ENCODE results near the gene LGMN. TPM values are rescaled to one million over a fixed set of nuclear protein-coding genes. Genes with fewer than 3 reads are reported as not detected.

Gene LGMN
- polyA plus RNA-seq, 1 of the 3 experiments (the other 2 are of a cell fraction): 76.3 TPM

GRCh38 chr14:92679246-92679645 lies 69.2 kb downstream of the LGMN start:
- POLR2A ChIA-PET: no interaction called here
- Histone ChIP-seq H3K79me2 (ENCODE audit: insufficient read depth) (no peaks in the 10 kb centered on the region), H3K9me2 (no peaks in the 10 kb centered on the region), H3K9ac (no peak overlapping the region), H3K27me3 (ENCODE audit: insufficient read depth) (no peaks in the 10 kb centered on the region), H3K9me3 (no peaks in the 10 kb centered on the region), H3K36me3 (replicated peaks in 1 of 2; ENCODE audit: control insufficient read depth in 1 of 2, insufficient read depth in 2 of 2, low read length in 1 of 2) (peaks cover 0 to 2% of the 10 kb centered on the region in 2 experiments), H3F3A (replicated peaks; ENCODE audit: insufficient read depth) (peaks cover 4% of the 10 kb centered on the region), H3K4me2 (no peak overlapping the region), H3K27ac (ENCODE audit: low read depth in 2 of 2, low read length in 1 of 2) (no peak overlapping the region), H3K4me1 (ENCODE audit: control insufficient read depth in 1 of 2, insufficient read depth in 2 of 2, low read depth in 1 of 2, low read length in 1 of 2) (no peaks in the 10 kb centered on the region), H4K20me1 (ENCODE audit: insufficient read depth) (no peaks in the 10 kb centered on the region), H3K4me3 (ENCODE audit: low read depth in 2 of 2, low read length in 1 of 2) (no peak overlapping the region), H2AFZ (ENCODE audit: low read depth) (no peak overlapping the region)
- no peak for DNase-seq
- WGBS (ENCODE audit: low lambda C conversion rate): no CpG with 5 or more reads among the region's 4 CpGs
- TF ChIP-seq SIN3A (IDR thresholded peaks at IDR 0.05; ENCODE audit: borderline replicate concordance, low read depth, low read length) (no peak), SMC3 (IDR thresholded peaks at IDR 0.05; ENCODE audit: low read depth, low read length) (no peak)
- CTCF ChIA-PET: no interaction called here

GRCh38 chr14:92678766-92679165 lies 69.7 kb downstream of the LGMN start:
- CTCF ChIA-PET: interaction anchor here (2.9 kb wide), 1 partner anchor 8 kb away, joined by 25 read pairs; no protein-coding TSS in a partner anchor
- Histone ChIP-seq H3K9me3 (no peaks in the 10 kb centered on the region), H3K27ac (ENCODE audit: low read depth in 2 of 2, low read length in 1 of 2) (no peak overlapping the region), H3K9me2 (no peaks in the 10 kb centered on the region), H3K4me3 (ENCODE audit: low read depth in 2 of 2, low read length in 1 of 2) (no peak overlapping the region), H2AFZ (ENCODE audit: low read depth) (no peak overlapping the region), H3K79me2 (ENCODE audit: insufficient read depth) (no peaks in the 10 kb centered on the region), H3K4me2 (no peak overlapping the region), H3F3A (replicated peaks; ENCODE audit: insufficient read depth) (no peaks in the 10 kb centered on the region), H3K4me1 (ENCODE audit: control insufficient read depth in 1 of 2, insufficient read depth in 2 of 2, low read depth in 1 of 2, low read length in 1 of 2) (no peaks in the 10 kb centered on the region), H3K9ac (no peak overlapping the region), H3K27me3 (ENCODE audit: insufficient read depth) (no peaks in the 10 kb centered on the region), H4K20me1 (ENCODE audit: insufficient read depth) (no peaks in the 10 kb centered on the region), H3K36me3 (replicated peaks in 1 of 2; ENCODE audit: control insufficient read depth in 1 of 2, insufficient read depth in 2 of 2, low read length in 1 of 2) (peaks cover 0 to 2% of the 10 kb centered on the region in 2 experiments)
- no peak for TF ChIP-seq ELF1 (IDR thresholded peaks at IDR 0.05)
- TF ChIP-seq YY1 (IDR thresholded peaks at IDR 0.05; ENCODE audit: low read depth): no peak
- no peak for TF ChIP-seq CHD2 (IDR thresholded peaks at IDR 0.05; ENCODE audit: low read length, partially characterized antibody)
- TF ChIP-seq SIN3A (IDR thresholded peaks at IDR 0.05; ENCODE audit: borderline replicate concordance, low read depth, low read length): no peak
- TF ChIP-seq EZH2phosphoT487 (IDR thresholded peaks at IDR 0.05; ENCODE audit: borderline replicate concordance, low read depth): no peak
- TF ChIP-seq RAD21 (IDR thresholded peaks at IDR 0.05; ENCODE audit: low read length): no peak
- no peak for TF ChIP-seq SMC3 (IDR thresholded peaks at IDR 0.05; ENCODE audit: low read depth, low read length)
- no peak for TF ChIP-seq MXI1 (IDR thresholded peaks at IDR 0.05; ENCODE audit: low read depth, low read length)
- TF ChIP-seq NFIC (IDR thresholded peaks at IDR 0.05; ENCODE audit: borderline replicate concordance): no peak
- no peak for TF ChIP-seq FOSL2 (IDR thresholded peaks at IDR 0.05; ENCODE audit: borderline replicate concordance, low read depth)
- no peak for TF ChIP-seq JUND (IDR thresholded peaks at IDR 0.05)
- TF ChIP-seq NRF1 (IDR thresholded peaks at IDR 0.05; ENCODE audit: low read depth, low read length): no peak
- POLR2A ChIA-PET: no interaction called here
- DNase-seq: no peak
- 74% methylated on average over 5 of the region's 5 CpGs for WGBS (ENCODE audit: low lambda C conversion rate)

DNA sequence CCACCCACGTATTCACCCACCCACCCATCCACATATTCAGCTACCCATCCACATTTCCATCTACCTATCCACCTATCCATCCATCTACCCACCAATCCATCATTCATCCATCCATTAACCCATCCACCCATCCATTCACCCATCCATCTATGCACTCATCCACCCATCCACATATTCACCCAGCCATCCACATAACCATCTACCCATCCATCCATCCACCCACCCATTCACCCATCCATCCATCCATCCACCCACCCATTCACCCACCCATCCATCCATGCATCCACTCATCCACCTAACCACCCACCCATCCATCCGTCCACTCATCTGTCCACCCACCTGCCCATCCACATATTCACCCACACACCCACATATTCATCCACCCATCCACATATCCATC lies 70.5 kb downstream of the LGMN start:
- no peaks in the 10 kb centered on the region for H4K20me1 ChIP-seq (ENCODE audit: insufficient read depth)
- no peak overlapping the region for H3K4me2 ChIP-seq
- H3K4me3 ChIP-seq (ENCODE audit: low read depth in 2 of 2, low read length in 1 of 2): no peak overlapping the region
- H2AFZ ChIP-seq (ENCODE audit: low read depth): no peak overlapping the region
- H3K9ac ChIP-seq: no peak overlapping the region
- no peaks in the 10 kb centered on the region for H3K9me3 ChIP-seq
- POLR2A ChIA-PET: no interaction called here
- no peaks in the 10 kb centered on the region for H3F3A ChIP-seq (replicated peaks; ENCODE audit: insufficient read depth)
- CTCF ChIA-PET: interaction anchor here (2.9 kb wide), 1 partner anchor 9 kb away, joined by 25 read pairs; no protein-coding TSS in a partner anchor
- H3K27me3 ChIP-seq (ENCODE audit: insufficient read depth): no peaks in the 10 kb centered on the region
- H3K4me1 ChIP-seq (ENCODE audit: control insufficient read depth in 1 of 2, insufficient read depth in 2 of 2, low read depth in 1 of 2, low read length in 1 of 2): no peaks in the 10 kb centered on the region
- WGBS (ENCODE audit: low lambda C conversion rate): 62% methylated on average over 2 of the region's 2 CpGs
- H3K36me3 ChIP-seq (replicated peaks in 1 of 2; ENCODE audit: control insufficient read depth in 1 of 2, insufficient read depth in 2 of 2, low read length in 1 of 2): peaks cover 0 to 2% of the 10 kb centered on the region in 2 experiments
- DNase-seq: no peak
- no peaks in the 10 kb centered on the region for H3K9me2 ChIP-seq
- H3K27ac ChIP-seq (ENCODE audit: low read depth in 2 of 2, low read length in 1 of 2): no peak overlapping the region
- H3K79me2 ChIP-seq (ENCODE audit: insufficient read depth): no peaks in the 10 kb centered on the region
- TF ChIP-seq CHD2 (IDR thresholded peaks at IDR 0.05; ENCODE audit: low read length, partially characterized antibody) (no peak), RAD21 (IDR thresholded peaks at IDR 0.05; ENCODE audit: low read length) (no peak), TCF12 (IDR thresholded peaks at IDR 0.05) (no peak), NRF1 (IDR thresholded peaks at IDR 0.05; ENCODE audit: low read depth, low read length) (no peak), PBX3 (IDR thresholded peaks at IDR 0.05) (no peak), USF2 (IDR thresholded peaks at IDR 0.05; ENCODE audit: borderline replicate concordance, low read depth, low read length) (no peak), SMC3 (IDR thresholded peaks at IDR 0.05; ENCODE audit: low read depth, low read length) (no peak), MAX (IDR thresholded peaks at IDR 0.05; ENCODE audit: low read depth) (no peak), RCOR1 (IDR thresholded peaks at IDR 0.05; ENCODE audit: low read length) (no peak), GATA2 (CRISPR knock-in tag; IDR thresholded peaks at IDR 0.05) (no peak), IRF3 (IDR thresholded peaks at IDR 0.05; ENCODE audit: low read depth, low read length) (no peak), POLR2AphosphoS5 (IDR thresholded peaks at IDR 0.05; ENCODE audit: low read depth, low read length) (no peak), SIN3A (IDR thresholded peaks at IDR 0.05; ENCODE audit: borderline replicate concordance, low read depth, low read length) (no peak), YY1 (IDR thresholded peaks at IDR 0.05; ENCODE audit: low read depth) (no peak), EZH2phosphoT487 (IDR thresholded peaks at IDR 0.05; ENCODE audit: borderline replicate concordance, low read depth) (no peak)
